K562 (cell line): Measurements from ENCODE around the gene PGLYRP4. TPM values are rescaled to one million over a fixed set of nuclear protein-coding genes. Genes with fewer than 3 reads are reported as not detected.

ENCODE experiments used
- BCL6 ChIP-seq: fragments of 250-450 bp; sonication (Bioruptor Pico); IDR thresholded peaks from 2 replicates; pipeline ENCODE4 v1.4.0; 2020
- BHLHE40 ChIP-seq: IDR thresholded peaks from 2 replicates; pipeline ENCODE4 v1.6.1; 2011; ENCODE audit warnings: low read length, improper control_type of control experiment
- CBX8 ChIP-seq: fragments of 200-600 bp; sonication (generic); IDR thresholded peaks from 2 replicates; pipeline ENCODE4 v1.6.1; 2012; ENCODE audit warnings: borderline replicate concordance, mixed run types, low read depth, mild to moderate bottlenecking, moderate library complexity, mixed read lengths, low read length, control low read depth, inconsistent platforms; ENCODE audit not compliant: poor library complexity, severe bottlenecking; ENCODE audit errors: extremely low read depth
- CTCFL ChIP-seq: IDR thresholded peaks from 2 replicates; pipeline ENCODE4 v1.6.1; 2011; ENCODE audit warnings: borderline replicate concordance, low read depth, mild to moderate bottlenecking, moderate library complexity, low read length; ENCODE audit not compliant: insufficient read depth, poor library complexity, severe bottlenecking
- EGR1 ChIP-seq: fragments of 450-650 bp; conservative IDR thresholded peaks from 2 replicates; pipeline ENCODE4 v1.6.1; 2017; ENCODE audit warnings: mild to moderate bottlenecking
- GATA2 ChIP-seq: sonication (generic); formaldehyde crosslinking; IDR thresholded peaks from 2 replicates; pipeline ENCODE4 v1.4.0; 2020; ENCODE audit warnings: mild to moderate bottlenecking, missing genetic modification reagents
- KLF10 ChIP-seq: fragments of 250-450 bp; sonication (Bioruptor Pico); IDR thresholded peaks from 2 replicates; pipeline ENCODE4 v1.6.1; 2021; ENCODE audit warnings: matching md5 sums
- MAX ChIP-seq: sonication (generic); formaldehyde crosslinking; IDR thresholded peaks from 2 replicates; pipeline ENCODE4 v1.9.0; 2022; ENCODE audit warnings: mild to moderate bottlenecking, missing genetic modification reagents
- NFIC ChIP-seq: fragments of 450-650 bp; IDR thresholded peaks from 2 replicates; pipeline ENCODE4 v1.6.1; 2017; ENCODE audit warnings: mild to moderate bottlenecking, inconsistent platforms
- NR1H2 ChIP-seq: sonication (generic); formaldehyde crosslinking; IDR thresholded peaks from 2 replicates; pipeline ENCODE4 v1.4.0; 2020; ENCODE audit warnings: mild to moderate bottlenecking, missing genetic modification reagents
- NR2C1 ChIP-seq, 2 experiments: fragments of 450-650 bp; IDR thresholded peaks; 2 replicates each; pipeline ENCODE4 v1.6.1; 2017; ENCODE audit warnings: mild to moderate bottlenecking in 2 of 2, antibody characterized with exemption in 1 of 2, inconsistent platforms in 1 of 2, missing compliant biosample characterization in 1 of 2, missing genetic modification characterization in 1 of 2
- PML ChIP-seq: IDR thresholded peaks from 2 replicates; pipeline ENCODE4 v1.6.1; 2012; ENCODE audit warnings: low read length, inconsistent platforms
- RAD21 ChIP-seq, 2 experiments: fragments of 250-450 bp in 1 of 2; fragments of 450-650 bp in 1 of 2; sonication (Bioruptor Pico) in 1 of 2; formaldehyde crosslinking in 1 of 2; IDR thresholded peaks in 1 of 2; conservative IDR thresholded peaks in 1 of 2; 2 replicates each; pipeline versions ENCODE4 v1.4.0 to v1.8.0; 2020 to 2022; ENCODE audit warnings: mild to moderate bottlenecking in 2 of 2, moderate library complexity in 1 of 2
- SAFB ChIP-seq: fragments of 200-400 bp; formaldehyde crosslinking; IDR thresholded peaks from 2 replicates; pipeline ENCODE4 v1.6.1; 2017; ENCODE audit warnings: low read depth, low read length, borderline replicate concordance
- SMARCE1 ChIP-seq: fragments of 450-650 bp; IDR thresholded peaks from 2 replicates; pipeline ENCODE4 v1.7.1; 2016; ENCODE audit warnings: mild to moderate bottlenecking
- TAF9B ChIP-seq: fragments of 450-650 bp; IDR thresholded peaks from 2 replicates; pipeline ENCODE4 v1.6.1; 2018; ENCODE audit warnings: mild to moderate bottlenecking; ENCODE audit not compliant: partially characterized antibody
- TCF15 ChIP-seq: fragments of 250-450 bp; sonication (Bioruptor Pico); IDR thresholded peaks from 2 replicates; pipeline ENCODE4 v1.8.0; 2022; ENCODE audit warnings: moderate library complexity, mild to moderate bottlenecking, inconsistent platforms
- TFE3 ChIP-seq: fragments of 450-650 bp; formaldehyde crosslinking; IDR thresholded peaks from 2 replicates; pipeline ENCODE4 v1.4.0; 2020; ENCODE audit warnings: mild to moderate bottlenecking, mixed read lengths
- ZKSCAN8 ChIP-seq: fragments of 200-800 bp; sonication (Bioruptor generic); IDR thresholded peaks from 2 replicates; pipeline ENCODE4 v1.6.1; 2016; ENCODE audit warnings: missing genetic modification characterization, missing compliant biosample characterization
- ZNF274 ChIP-seq: IDR thresholded peaks from 2 replicates; pipeline ENCODE4 v1.6.1; 2011; ENCODE audit warnings: low read depth, mild to moderate bottlenecking, low read length, moderate library complexity, borderline replicate concordance
- polyA plus RNA-seq, 8 experiments: library from polyadenylated mRNA; depleted of rRNA in 4 of 8; stranded (reverse) in 5 of 8; unstranded in 3 of 8; fragments of >200 nt; fragmentation: Nextera tagmentation in 2 of 8; fragmentation: Illumina TruSeq in 1 of 8; extraction: Ambion mirVana in 2 of 8; extraction: Trizol in 1 of 8; gene quantifications; 2 replicates each; pipeline versions ENCODE4 v1.2.1 to v1.2.3, GENCODE V29; 2011 to 2014; ENCODE audit warnings: inconsistent platforms in 1 of 8, missing spikeins in 1 of 8
- total RNA-seq, 7 experiments: library from RNA; depleted of rRNA in 6 of 7; stranded (reverse); fragments of >200 nt in 6 of 7; fragmentation: Illumina TruSeq in 2 of 7; extraction: Trizol in 2 of 7; gene quantifications; 2 replicates each; pipeline versions ENCODE4 v1.2.1 to v1.2.3, GENCODE V29; 2011 to 2021; ENCODE audit warnings: low replicate concordance in 1 of 7
- TF ChIP-seq, protein P1 (sequence below): fragments of 250-450 bp; sonication (Bioruptor Pico); IDR thresholded peaks from 2 replicates; pipeline ENCODE4 v1.8.0; 2022; ENCODE audit warnings: inconsistent platforms, mild to moderate bottlenecking, moderate library complexity, borderline replicate concordance
- TF ChIP-seq, protein P2 (sequence below): fragments of 450-650 bp; IDR thresholded peaks from 2 replicates; pipeline ENCODE4 v1.6.1; 2016; ENCODE audit warnings: low read depth, mild to moderate bottlenecking, moderate library complexity

The PGLYRP4 gene
- total and polyA plus RNA-seq, 9 of the 15 experiments (the other 6 are each of a cell fraction or from before 2014, with no cell fraction given), result 0.06 to 0.13 (median 0.11) TPM; not detected in 6

DNA sequence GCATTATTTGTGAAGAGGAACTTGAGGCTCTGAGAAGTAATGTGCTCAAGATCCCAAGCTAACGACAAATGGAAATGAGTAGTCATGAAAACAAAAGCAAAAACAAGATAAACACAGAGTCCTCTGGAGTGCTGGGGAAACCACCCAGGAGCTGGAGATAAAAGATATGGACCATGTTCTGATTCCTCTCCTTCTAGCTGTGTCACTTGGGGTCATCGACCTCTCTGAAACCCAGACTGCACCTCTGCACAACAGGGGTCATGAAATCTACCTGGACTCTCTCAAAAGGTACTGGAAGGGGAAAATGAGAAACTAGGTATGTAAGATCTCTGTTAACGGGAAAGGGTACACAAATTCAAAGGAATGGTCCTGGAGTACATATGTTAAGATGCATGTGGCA lies 6.5 kb downstream of the PGLYRP4 start (continued):
- TF ChIP-seq KLF10 (no peak), MAX (CRISPR knock-in tag) (no peak), PML (peak; percentile 71; the same call in 1 of the 2 replicates), EGR1 (no peak), BHLHE40 (no peak), BCL6 (CRISPR knock-in tag) (no peak; the same call in 1 of the 2 replicates), NR2C1 (IDR thresholded peaks at IDR 0.05) (0 out of 2 replicates have a peak, but pooled peaks have one; percentile 24), NR2C1 (tag; IDR thresholded peaks at IDR 0.05) (no peak), NR1H2 (CRISPR knock-in tag) (peak; percentile 93; the same call in 1 of the 2 replicates), SAFB (no peak), RAD21 (CRISPR knock-in tag; conservative IDR thresholded peaks at IDR 0.05 in 1 of 2, IDR thresholded peaks at IDR 0.05 in 1 of 2) (no peak), TCF15 (CRISPR knock-in tag) (no peak), NFIC (peak; percentile 51), CTCFL (no peak), ZNF274 (no peak), CBX8 (no peak), GATA2 (peak; percentile 46; the same call in 1 of the 2 replicates), SMARCE1 (peak; percentile 80; the same call in 1 of the 2 replicates), ZKSCAN8 (CRISPR knock-in tag) (no peak), TFE3 (CRISPR knock-in tag) (no peak), TAF9B (no peak)
- TF ChIP-seq, protein P1, sequence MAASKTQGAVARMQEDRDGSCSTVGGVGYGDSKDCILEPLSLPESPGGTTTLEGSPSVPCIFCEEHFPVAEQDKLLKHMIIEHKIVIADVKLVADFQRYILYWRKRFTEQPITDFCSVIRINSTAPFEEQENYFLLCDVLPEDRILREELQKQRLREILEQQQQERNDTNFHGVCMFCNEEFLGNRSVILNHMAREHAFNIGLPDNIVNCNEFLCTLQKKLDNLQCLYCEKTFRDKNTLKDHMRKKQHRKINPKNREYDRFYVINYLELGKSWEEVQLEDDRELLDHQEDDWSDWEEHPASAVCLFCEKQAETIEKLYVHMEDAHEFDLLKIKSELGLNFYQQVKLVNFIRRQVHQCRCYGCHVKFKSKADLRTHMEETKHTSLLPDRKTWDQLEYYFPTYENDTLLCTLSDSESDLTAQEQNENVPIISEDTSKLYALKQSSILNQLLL (CRISPR knock-in tag), result no peak
- TF ChIP-seq, protein P2, sequence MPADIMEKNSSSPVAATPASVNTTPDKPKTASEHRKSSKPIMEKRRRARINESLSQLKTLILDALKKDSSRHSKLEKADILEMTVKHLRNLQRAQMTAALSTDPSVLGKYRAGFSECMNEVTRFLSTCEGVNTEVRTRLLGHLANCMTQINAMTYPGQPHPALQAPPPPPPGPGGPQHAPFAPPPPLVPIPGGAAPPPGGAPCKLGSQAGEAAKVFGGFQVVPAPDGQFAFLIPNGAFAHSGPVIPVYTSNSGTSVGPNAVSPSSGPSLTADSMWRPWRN, result peak; percentile 24; the same call in 1 of the 2 replicates
